GM19328 (cell line): ENCODE measurements around the gene SNRNP25.

Experiments
- ATAC-seq: cut with Tn5 transposase; IDR thresholded peaks from one replicate; pipeline ENCODE4 v1.9.1; 2021; ENCODE audit warnings: mild to moderate bottlenecking, moderate library complexity; ENCODE audit not compliant: unreplicated experiment

SNRNP25 gene

DNA sequence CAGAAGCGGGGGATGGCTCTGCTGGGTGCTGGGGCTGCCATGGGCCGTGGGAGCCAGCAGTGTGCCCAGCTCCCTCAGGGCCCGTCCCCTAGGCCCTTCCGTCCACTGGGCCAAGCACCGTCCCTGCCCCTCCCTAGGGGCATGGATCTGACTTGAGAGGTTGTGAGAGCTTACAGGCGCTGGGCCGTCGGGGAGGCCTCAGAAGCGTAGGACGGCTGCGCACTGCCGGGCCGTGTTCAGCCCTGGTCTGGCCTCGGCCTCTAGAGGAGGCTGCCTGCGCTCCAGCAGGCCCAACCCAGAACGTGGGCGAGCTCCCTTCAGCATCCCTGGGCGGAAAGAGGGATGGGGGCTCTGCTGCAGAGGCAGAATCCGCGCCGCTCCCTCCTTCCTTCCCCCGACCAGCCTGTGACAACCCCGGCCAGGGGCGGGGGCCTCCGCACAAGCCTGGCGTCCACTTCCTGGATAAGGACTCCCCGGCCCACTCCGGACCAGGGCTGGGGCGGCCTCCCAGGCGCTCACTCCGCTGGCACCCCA, 23.7 kb downstream of the SNRNP25 start:
- peak; percentile 36 for ATAC-seq

DNA sequence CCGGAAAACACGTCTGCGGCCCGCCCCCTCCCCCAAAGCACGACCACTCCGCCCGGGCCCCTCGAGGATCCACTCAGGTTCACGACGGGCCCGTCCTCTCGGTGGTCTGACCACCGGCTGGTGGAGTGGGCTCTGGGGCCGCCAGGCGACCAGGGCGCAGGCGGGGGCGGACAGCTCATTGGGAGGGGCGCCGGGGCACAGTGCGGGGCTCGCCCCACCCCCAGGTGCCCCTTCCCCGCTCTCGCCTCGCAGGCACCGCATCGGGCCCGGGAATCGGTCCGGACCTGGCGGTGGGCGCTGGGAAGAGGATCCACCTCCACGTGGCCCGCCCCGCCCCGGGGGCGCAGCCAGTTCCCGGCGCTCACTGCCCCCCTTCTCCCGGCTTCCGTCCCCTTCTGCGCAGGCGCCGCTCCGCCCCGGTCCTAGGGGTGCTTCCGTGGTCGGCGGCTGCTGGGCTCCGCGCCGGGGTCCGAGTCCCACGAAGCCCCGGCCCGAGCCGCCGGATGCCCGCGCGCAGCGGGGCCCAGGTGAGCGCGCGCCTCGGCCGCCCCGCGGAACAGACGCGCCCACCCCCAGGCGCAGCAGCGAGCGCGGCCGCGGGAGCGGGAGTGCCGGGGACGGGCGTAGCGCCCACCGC, 24.3 kb downstream of the SNRNP25 start, which contains the start of gene MPG:
MPG (plus strand) TSS at position 419 of the 637 bp plus-strand sequence; CDS start at position 504, 85 bp downstream.
- peak; percentile 71 for ATAC-seq

DNA sequence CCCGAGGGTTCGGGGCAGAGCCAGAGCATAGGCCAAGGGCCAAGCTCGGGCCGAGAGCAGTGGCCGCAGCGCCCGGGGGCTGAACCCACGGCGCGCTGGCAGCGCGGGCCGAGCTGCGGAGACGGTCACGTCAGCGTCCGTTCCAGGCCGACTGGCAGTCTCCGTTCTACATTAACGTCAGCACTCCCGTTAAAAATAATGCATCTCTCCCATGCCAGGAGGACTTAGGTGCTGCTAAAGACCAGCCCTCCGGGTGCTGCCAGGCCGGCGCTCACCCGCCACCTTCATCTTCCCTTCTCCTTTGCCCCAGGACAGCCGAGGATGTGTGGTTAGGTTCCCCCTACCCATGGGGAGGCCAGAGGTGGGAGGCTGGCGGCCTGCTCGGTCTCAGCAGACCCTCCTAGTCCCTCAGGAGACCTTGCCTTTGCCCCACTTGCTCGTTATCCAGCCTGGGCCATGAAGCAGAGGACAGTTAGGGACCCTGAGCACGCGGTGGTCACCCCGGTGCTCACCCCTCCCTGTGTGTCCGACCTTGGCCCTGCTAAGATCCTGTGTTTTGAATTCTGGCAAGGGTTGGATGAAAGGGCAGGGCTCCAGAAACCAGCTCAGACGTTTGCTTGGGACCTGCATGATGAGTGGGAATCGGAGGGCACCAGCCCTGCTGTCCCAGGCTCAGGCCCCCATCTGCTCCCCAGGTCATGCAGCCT, 25.0 kb downstream of the SNRNP25 start:
- peak; percentile 17 for ATAC-seq

- ATAC-seq: no peak
Measured at GRCh38 chr16:79151-80054, 25.8 kb downstream of the SNRNP25 start.

DNA sequence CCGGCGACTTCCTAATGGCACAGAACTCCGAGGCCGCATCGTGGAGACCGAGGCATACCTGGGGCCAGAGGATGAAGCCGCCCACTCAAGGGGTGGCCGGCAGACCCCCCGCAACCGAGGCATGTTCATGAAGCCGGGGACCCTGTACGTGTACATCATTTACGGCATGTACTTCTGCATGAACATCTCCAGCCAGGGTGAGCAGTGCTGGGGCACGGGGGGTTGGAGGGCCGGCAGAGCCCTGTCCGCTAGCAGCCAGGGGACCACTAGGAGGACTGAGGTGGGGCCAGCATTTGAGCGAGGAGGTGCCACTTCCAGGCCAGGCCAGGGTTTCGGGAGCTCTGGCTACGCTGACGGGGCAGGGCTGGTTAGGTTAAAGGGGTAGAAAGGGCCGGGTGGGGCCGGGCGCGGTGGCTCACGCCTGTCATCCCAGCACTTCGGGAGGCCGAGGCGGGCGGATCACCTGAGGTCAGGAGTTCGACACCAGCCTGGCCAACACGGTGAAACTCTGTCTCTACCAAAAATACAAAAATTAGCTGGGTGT, 29.5 kb downstream of the SNRNP25 start:
- no peak for ATAC-seq

DNA sequence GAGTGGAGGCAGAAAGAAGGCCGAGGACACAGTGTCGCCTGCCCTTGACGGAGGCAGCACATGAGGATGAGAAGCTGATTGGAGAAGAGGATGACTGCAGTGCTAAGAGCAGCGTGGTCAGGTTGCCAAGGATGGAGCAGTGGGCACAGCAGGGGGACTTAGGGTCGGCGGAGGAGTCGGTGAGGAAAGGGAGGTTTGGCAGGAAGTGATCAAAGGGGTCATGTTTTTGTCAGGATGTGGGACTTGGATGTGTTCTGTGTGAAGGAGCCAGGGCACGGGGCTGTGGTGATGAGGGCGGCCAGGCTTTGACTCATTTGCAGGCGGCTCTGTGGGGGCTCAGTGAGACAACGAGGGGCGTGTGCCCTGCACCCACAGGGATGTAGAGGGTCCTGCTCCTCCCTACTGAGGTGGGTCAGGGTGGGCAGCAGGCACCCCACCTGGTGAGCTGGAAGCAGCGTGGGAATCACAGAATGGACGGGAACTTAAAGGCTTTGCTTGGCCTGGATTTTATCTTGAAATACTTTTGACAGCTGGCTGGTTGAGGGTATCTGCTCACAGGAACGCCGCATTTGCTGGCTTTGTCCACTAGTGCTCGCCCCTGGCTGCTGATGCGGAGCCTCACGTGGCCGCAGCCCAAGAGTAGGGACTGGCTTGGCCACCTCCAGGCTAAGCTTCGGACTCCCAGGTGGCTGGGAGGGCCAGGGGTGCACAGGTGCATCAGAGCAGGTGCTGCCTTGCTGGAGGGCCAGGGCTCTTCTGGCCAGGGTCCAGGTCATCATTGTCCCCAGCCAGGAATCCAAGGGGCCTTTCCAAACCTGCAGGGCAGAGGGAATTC, 30.4 kb downstream of the SNRNP25 start:
- no peak for ATAC-seq

DNA sequence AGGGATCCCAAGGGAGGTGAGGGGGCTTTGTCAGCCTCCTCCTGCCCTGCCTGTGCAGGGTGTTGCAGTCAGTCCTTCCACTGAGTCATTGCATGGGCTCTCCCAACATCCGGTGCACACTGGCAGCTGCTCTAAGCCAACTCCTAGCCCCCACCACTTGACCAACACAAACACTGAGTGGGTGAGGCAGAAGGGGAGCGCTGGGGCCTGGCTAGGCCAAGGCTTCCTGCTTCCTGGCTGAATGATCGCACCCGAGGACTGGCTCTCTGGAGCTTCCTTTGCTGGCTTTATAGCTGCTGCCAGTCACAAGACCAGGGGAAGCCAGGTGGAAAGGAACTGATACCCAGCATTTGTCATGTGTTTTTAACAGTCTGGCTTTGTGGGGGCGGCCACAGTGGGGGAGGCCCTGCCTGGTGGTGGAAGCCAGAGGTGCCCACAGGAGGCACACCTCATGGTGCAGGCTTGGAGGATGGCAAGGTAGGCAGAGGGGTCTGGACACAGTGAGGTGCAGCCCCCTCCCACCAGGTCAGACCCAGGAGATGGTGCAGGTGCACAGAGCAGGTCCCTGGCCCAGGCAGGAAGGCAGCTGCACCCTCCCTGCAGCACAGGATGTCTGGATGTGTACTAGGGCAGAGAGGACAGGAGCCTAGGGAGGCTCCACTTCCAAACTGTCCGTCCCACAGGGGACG, 31.2 kb downstream of the SNRNP25 start:
- no peak for ATAC-seq

DNA sequence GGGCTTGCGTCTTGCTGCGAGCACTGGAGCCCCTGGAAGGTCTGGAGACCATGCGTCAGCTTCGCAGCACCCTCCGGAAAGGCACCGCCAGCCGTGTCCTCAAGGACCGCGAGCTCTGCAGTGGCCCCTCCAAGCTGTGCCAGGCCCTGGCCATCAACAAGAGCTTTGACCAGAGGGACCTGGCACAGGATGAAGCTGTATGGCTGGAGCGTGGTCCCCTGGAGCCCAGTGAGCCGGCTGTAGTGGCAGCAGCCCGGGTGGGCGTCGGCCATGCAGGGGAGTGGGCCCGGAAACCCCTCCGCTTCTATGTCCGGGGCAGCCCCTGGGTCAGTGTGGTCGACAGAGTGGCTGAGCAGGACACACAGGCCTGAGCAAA, 31.8 kb downstream of the SNRNP25 start:
- ATAC-seq: no peak

DNA sequence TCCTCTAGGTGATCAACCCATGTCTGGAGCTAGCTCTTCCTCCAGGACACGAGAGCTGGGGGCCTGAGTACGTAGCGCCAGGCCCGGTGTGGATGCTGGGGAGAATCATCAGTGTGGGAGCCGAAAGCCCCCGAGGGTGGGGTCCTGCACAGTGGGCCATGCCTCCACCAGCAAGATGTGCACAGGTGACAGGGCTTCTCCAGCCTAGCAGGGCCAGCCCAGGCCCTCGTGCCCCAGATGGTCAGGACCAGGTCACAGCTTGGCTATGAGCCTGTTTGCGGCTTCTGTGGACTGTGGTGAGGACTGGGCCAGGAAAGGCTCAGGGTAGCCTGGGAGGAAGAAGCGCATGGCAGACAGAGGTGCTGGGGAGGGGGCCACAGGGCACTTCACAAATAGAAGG, 32.2 kb downstream of the SNRNP25 start:
- ATAC-seq: no peak

DNA sequence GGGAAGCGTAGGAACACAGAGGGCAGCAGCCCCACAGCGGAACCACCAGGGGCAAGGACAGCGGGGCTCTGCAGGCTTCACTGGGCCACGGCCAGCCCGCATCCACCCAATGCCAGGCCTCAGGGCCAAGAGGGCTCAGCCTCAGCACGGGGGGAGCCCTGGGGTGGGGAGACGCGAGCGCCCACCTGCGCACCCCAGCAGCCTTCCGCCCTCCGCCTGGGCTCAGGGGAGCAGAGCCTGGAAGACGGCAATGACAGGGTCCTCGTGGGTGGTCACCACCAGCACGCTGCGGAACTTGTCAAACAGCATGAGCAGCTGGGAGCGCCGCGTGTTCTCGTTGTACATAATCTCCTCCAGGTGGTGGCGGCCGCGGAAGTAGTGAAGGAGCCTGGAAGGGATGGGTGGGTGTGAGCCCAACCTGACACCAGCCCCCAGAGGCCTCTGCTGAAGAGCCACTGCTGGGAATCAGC, 32.9 kb downstream of the SNRNP25 start:
- no peak for ATAC-seq

- no peak for ATAC-seq
Measured at GRCh38 chr16:88613-89012, 35.0 kb downstream of the SNRNP25 start.

DNA sequence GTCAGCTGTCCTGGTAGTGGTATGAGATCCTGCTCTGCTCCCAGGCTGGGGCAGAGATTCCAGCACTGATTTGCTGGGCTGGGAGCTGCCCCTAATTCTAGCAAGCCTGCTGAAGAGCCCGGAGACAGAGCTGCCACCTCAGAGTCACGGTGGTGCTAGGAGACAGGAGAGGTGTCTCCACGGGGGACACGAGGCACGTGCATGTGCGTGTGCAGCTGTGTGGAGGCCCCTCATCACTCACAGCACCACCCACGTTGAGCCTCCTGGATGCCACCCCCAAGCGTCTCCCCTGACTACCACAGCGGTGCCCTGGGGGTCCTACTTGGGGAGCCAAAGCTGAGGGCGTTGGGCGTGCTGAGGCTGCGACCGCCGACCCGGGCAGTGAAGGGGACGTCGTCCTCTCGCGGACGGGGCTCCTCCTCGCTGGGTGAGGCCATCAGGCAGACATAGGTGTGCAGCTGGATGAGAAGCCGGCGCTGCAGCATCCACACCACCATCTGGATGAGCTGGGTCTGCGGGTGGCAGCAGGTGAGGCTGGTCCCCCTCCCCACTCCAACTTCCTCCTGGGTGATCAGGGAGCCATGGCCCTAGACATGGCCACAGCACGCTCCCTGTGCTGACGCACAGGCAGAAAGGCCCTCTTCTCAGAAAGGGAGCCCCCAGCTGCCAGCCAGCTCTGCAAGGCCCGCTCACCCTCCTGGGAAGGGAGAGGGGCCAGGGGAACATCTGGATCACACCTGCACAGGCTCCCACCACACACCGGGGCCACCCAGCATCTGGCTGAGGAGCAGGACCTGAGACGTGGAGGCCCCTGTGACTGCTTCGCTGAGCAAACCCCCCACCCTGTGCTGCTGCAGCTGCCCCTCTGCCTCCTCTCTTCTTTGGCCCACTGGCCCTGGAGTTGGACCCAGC, 36.0 kb downstream of the SNRNP25 start:
- ATAC-seq: no peak

DNA sequence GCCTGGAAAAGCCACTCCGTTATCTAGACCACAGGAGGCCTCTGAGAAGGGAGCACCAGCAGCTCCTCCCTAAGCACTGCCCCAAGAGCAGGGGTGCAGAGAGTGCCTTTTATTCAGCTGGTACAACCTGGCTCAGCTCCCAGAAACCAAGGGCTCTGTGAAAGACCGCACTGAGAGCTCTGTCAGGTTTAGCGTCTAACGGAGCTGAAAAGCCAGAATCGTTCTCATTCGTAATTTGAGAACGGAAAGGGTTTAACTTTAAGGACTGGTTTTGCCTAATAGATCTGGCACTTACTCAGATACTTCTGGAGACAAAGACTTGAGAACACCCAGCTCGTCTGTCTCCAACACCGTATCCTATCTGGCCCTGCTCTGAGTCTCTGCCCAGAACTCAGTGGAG, 37.9 kb downstream of the SNRNP25 start:
- ATAC-seq: no peak

GRCh38 chr16:92431-93339, 39.1 kb downstream of the SNRNP25 start:
- no peak for ATAC-seq

DNA sequence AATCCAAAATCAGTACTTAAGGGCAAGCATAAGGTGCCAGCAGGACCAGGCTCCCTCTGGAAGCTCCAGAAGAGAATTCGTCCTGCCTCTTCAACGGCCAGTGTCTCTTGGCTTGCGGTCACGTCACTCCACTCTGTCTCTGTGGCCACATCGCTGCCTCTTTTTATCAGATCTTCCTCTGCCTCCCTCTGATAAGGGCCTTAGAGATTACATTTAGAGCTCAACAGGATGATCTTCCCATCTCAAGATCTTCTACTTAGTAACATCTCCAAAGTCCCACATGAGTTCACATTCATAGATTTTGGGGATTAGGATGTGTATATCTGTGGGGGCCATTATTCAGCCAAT, 41.3 kb downstream of the SNRNP25 start:
- no peak for ATAC-seq

- peak; percentile 76 for ATAC-seq
Measured at GRCh38 chr16:96935-97381, 43.3 kb downstream of the SNRNP25 start.

- ATAC-seq: no peak
Measured at GRCh38 chr16:97822-98221, 44.2 kb downstream of the SNRNP25 start.
